WTC11 (cell line): Measurements from ENCODE around the gene CERT1. TPM values are rescaled to one million over a fixed set of nuclear protein-coding genes. Genes with fewer than 3 reads are reported as not detected.

ENCODE experiments used
- ATAC-seq: fragments of 200-7000 bp; cut with Tn5 transposase; 2 replicates; pipeline ENCODE4 v1.10.0; 2021; ENCODE audit warnings: mild to moderate bottlenecking, moderate library complexity
- CTCF ChIA-PET: fragments of 300-600 bp; sonication (Branson Sonifier 250); formaldehyde crosslinking; loops from one replicate; lab custom pipeline; 2021; ENCODE audit warnings: antibody characterized with exemption; lab: Charles Lee
- POLR2A ChIA-PET: fragments of 350-600 bp; sonication (Branson Sonifier 250); formaldehyde crosslinking; loops from one replicate; lab custom pipeline; 2021; ENCODE audit warnings: antibody characterized with exemption; lab: Charles Lee
- DNase-seq: peaks from one replicate; pipeline ENCODE4 v3.0.0; 2021; ENCODE audit warnings: low spot score
- H3K27ac Mint-ChIP-seq: 2 replicates; pipeline ENCODE4 v1.8.0; 2021; ENCODE audit warnings: mixed read lengths
- H3K27me3 Mint-ChIP-seq: 2 replicates; pipeline ENCODE4 v1.8.0; 2021; ENCODE audit warnings: low read depth, mild to moderate bottlenecking, moderate library complexity, mixed read lengths
- H3K36me3 Mint-ChIP-seq: 2 replicates; pipeline ENCODE4 v1.8.0; 2021; ENCODE audit warnings: mixed read lengths
- H3K4me1 Mint-ChIP-seq: 2 replicates; pipeline ENCODE4 v1.8.0; 2022; ENCODE audit warnings: mixed read lengths
- H3K4me3 Mint-ChIP-seq: 2 replicates; pipeline ENCODE4 v1.8.0; 2021; ENCODE audit warnings: mild to moderate bottlenecking, moderate library complexity, mixed read lengths
- H3K9me3 Mint-ChIP-seq: 2 replicates; pipeline ENCODE4 v1.8.0; 2021; ENCODE audit warnings: mixed read lengths
- ARID4B ChIP-seq: sonication (generic); formaldehyde crosslinking; IDR thresholded peaks from 2 replicates; pipeline ENCODE4 v1.8.0; 2023; ENCODE audit warnings: missing genetic modification reagents, mild to moderate bottlenecking, borderline replicate concordance
- CREM ChIP-seq: sonication (generic); formaldehyde crosslinking; IDR thresholded peaks from 2 replicates; pipeline ENCODE4 v1.8.1; 2022; ENCODE audit warnings: mild to moderate bottlenecking, missing genetic modification reagents, moderate library complexity
- ERG ChIP-seq: fragments of 250-450 bp; sonication (Bioruptor Pico); IDR thresholded peaks from 2 replicates; pipeline ENCODE4 v1.8.0; 2021; ENCODE audit warnings: mild to moderate bottlenecking
- FOXJ3 ChIP-seq: sonication (generic); formaldehyde crosslinking; IDR thresholded peaks from 2 replicates; pipeline ENCODE4 v1.9.0; 2021; ENCODE audit warnings: missing genetic modification reagents, mild to moderate bottlenecking, borderline replicate concordance
- FOXP1 ChIP-seq: sonication (generic); formaldehyde crosslinking; IDR thresholded peaks from 2 replicates; pipeline ENCODE4 v1.8.0; 2022; ENCODE audit warnings: missing genetic modification reagents, mild to moderate bottlenecking, moderate library complexity, borderline replicate concordance
- GRHL2 ChIP-seq: fragments of 250-450 bp; sonication (Bioruptor Pico); IDR thresholded peaks from 2 replicates; pipeline ENCODE4 v1.8.0; 2022; ENCODE audit warnings: mild to moderate bottlenecking, moderate library complexity; ENCODE audit not compliant: insufficient replicate concordance, severe bottlenecking
- JUN ChIP-seq: sonication (generic); formaldehyde crosslinking; IDR thresholded peaks from 2 replicates; pipeline ENCODE4 v1.8.0; 2023; ENCODE audit warnings: mild to moderate bottlenecking, missing genetic modification reagents
- MXD4 ChIP-seq: fragments of 250-450 bp; sonication (Bioruptor Pico); IDR thresholded peaks from 2 replicates; pipeline ENCODE4 v1.8.0; 2021; ENCODE audit warnings: mild to moderate bottlenecking, moderate library complexity, borderline replicate concordance
- TEAD1 ChIP-seq: sonication (generic); formaldehyde crosslinking; IDR thresholded peaks from 2 replicates; pipeline ENCODE4 v1.8.0; 2022; ENCODE audit warnings: mild to moderate bottlenecking, missing genetic modification reagents
- TEAD4 ChIP-seq: sonication (generic); formaldehyde crosslinking; IDR thresholded peaks from 2 replicates; pipeline ENCODE4 v1.8.0; 2022; ENCODE audit warnings: mild to moderate bottlenecking, missing genetic modification reagents
- TP53 ChIP-seq: sonication (generic); formaldehyde crosslinking; IDR thresholded peaks from 2 replicates; pipeline ENCODE4 v1.8.1; 2023; ENCODE audit warnings: mild to moderate bottlenecking, missing genetic modification reagents
- ZNF219 ChIP-seq: sonication (generic); formaldehyde crosslinking; IDR thresholded peaks from 2 replicates; pipeline ENCODE4 v1.8.0; 2023; ENCODE audit warnings: missing genetic modification reagents, mild to moderate bottlenecking, borderline replicate concordance
- ZNF281 ChIP-seq: sonication (generic); formaldehyde crosslinking; IDR thresholded peaks from 2 replicates; pipeline ENCODE4 v1.8.0; 2023; ENCODE audit warnings: mild to moderate bottlenecking, missing genetic modification reagents
- ZNF423 ChIP-seq: fragments of 250-450 bp; sonication (Bioruptor Pico); IDR thresholded peaks from 2 replicates; pipeline ENCODE4 v2.1.2; 2022; ENCODE audit warnings: mild to moderate bottlenecking, moderate library complexity
- total RNA-seq: library from RNA; stranded (reverse); gene quantifications from 3 replicates; pipeline ENCODE4 v1.2.3, GENCODE V29; 2021
- TF ChIP-seq, protein P1 (sequence below): sonication (generic); formaldehyde crosslinking; IDR thresholded peaks from 2 replicates; pipeline ENCODE4 v1.8.0; 2022; ENCODE audit warnings: mild to moderate bottlenecking, missing genetic modification reagents
- TF ChIP-seq, protein P2 (sequence below): fragments of 250-450 bp; sonication (Bioruptor Pico); IDR thresholded peaks from 2 replicates; pipeline ENCODE4 v1.9.0; 2021; ENCODE audit warnings: mild to moderate bottlenecking, borderline replicate concordance

The CERT1 gene
- total RNA-seq, 1 experiment from 2014 or later = 50.8 TPM

GRCh38 chr5:75384218-75384617, 127.2 kb downstream of the CERT1 start (continued):
- TF ChIP-seq TEAD1 (CRISPR knock-in tag) = no peak
- TF ChIP-seq, protein P1, sequence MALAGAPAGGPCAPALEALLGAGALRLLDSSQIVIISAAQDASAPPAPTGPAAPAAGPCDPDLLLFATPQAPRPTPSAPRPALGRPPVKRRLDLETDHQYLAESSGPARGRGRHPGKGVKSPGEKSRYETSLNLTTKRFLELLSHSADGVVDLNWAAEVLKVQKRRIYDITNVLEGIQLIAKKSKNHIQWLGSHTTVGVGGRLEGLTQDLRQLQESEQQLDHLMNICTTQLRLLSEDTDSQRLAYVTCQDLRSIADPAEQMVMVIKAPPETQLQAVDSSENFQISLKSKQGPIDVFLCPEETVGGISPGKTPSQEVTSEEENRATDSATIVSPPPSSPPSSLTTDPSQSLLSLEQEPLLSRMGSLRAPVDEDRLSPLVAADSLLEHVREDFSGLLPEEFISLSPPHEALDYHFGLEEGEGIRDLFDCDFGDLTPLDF = no peak
- no peak for TF ChIP-seq GRHL2 (CRISPR knock-in tag)
- TF ChIP-seq ARID4B (CRISPR knock-in tag) = no peak
- no peak for TF ChIP-seq FOXP1 (CRISPR knock-in tag)
- TF ChIP-seq FOXJ3 (CRISPR knock-in tag) = no peak
- TF ChIP-seq, protein P2, sequence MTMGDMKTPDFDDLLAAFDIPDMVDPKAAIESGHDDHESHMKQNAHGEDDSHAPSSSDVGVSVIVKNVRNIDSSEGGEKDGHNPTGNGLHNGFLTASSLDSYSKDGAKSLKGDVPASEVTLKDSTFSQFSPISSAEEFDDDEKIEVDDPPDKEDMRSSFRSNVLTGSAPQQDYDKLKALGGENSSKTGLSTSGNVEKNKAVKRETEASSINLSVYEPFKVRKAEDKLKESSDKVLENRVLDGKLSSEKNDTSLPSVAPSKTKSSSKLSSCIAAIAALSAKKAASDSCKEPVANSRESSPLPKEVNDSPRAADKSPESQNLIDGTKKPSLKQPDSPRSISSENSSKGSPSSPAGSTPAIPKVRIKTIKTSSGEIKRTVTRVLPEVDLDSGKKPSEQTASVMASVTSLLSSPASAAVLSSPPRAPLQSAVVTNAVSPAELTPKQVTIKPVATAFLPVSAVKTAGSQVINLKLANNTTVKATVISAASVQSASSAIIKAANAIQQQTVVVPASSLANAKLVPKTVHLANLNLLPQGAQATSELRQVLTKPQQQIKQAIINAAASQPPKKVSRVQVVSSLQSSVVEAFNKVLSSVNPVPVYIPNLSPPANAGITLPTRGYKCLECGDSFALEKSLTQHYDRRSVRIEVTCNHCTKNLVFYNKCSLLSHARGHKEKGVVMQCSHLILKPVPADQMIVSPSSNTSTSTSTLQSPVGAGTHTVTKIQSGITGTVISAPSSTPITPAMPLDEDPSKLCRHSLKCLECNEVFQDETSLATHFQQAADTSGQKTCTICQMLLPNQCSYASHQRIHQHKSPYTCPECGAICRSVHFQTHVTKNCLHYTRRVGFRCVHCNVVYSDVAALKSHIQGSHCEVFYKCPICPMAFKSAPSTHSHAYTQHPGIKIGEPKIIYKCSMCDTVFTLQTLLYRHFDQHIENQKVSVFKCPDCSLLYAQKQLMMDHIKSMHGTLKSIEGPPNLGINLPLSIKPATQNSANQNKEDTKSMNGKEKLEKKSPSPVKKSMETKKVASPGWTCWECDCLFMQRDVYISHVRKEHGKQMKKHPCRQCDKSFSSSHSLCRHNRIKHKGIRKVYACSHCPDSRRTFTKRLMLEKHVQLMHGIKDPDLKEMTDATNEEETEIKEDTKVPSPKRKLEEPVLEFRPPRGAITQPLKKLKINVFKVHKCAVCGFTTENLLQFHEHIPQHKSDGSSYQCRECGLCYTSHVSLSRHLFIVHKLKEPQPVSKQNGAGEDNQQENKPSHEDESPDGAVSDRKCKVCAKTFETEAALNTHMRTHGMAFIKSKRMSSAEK = no peak

- ChIA-PET CTCF (no interaction called here), POLR2A (no interaction called here)
- TF ChIP-seq ZNF423 (no peak), TEAD4 (CRISPR knock-in tag) (no peak), CREM (CRISPR knock-in tag) (no peak)
- Mint-ChIP-seq H3K27me3 (no peaks in the 10 kb centered on the region), H3K4me1 (no peaks in the 10 kb centered on the region), H3K9me3 (no peaks in the 10 kb centered on the region), H3K27ac (no peak overlapping the region), H3K36me3 (peaks cover 14% of the 10 kb centered on the region), H3K4me3 (no peak overlapping the region)
- DNase-seq = no peak
- ATAC-seq = no peak
Measured at GRCh38 chr5:75381456-75381855, 130.0 kb downstream of the CERT1 start.

GRCh38 chr5:75380099-75380498, 131.3 kb downstream of the CERT1 start:
- Mint-ChIP-seq H3K4me3 (no peak overlapping the region), H3K27me3 (no peaks in the 10 kb centered on the region), H3K4me1 (peaks cover 1% of the 10 kb centered on the region; the same call in 1 of the 2 replicates), H3K9me3 (no peaks in the 10 kb centered on the region), H3K27ac (no peak overlapping the region), H3K36me3 (peaks cover 14% of the 10 kb centered on the region)
- POLR2A ChIA-PET = no interaction called here
- ATAC-seq (no peak), DNase-seq (no peak)
- CTCF ChIA-PET = no interaction called here
- TF ChIP-seq ERG (no peak), ZNF219 (no peak), MXD4 (no peak), TP53 (CRISPR knock-in tag) (no peak), JUN (CRISPR knock-in tag) (no peak), ZNF281 (CRISPR knock-in tag) (no peak)
